SKM-1 (cell line): ENCODE measurements around the gene TBX6.
A peak's percentile ranks its signal among the peaks of the same experiment; 100 is the strongest.

Experiments used
- DNase-seq: peaks from one replicate; lab custom pipeline; 2025; ENCODE audit not compliant: unreplicated experiment; lab: John Stamatoyannopoulos, UW

TBX6 gene

GRCh38 chr16:30087181-30087898 is 4.4 kb downstream of the TBX6 start:
- peak; percentile 28 for DNase-seq

- no peak for DNase-seq
These were observed 5.2 kb downstream of the TBX6 start for GRCh38 chr16:30086291-30087140.

GRCh38 chr16:30085820-30086219 is 5.9 kb downstream of the TBX6 start:
- DNase-seq, result no peak

GRCh38 chr16:30085247-30085646 is 6.5 kb downstream of the TBX6 start:
- DNase-seq, result no peak

GRCh38 chr16:30084816-30085159 is 6.9 kb downstream of the TBX6 start:
- DNase-seq, result no peak

GRCh38 chr16:30084096-30084815 is 7.5 kb downstream of the TBX6 start:
- DNase-seq, result no peak

- DNase-seq, result no peak
These were observed 8.3 kb downstream of the TBX6 start for GRCh38 chr16:30083216-30084055.

GRCh38 chr16:30082545-30083090 is 9.1 kb downstream of the TBX6 start:
- no peak for DNase-seq

- DNase-seq, result no peak
These were observed 12.2 kb downstream of the TBX6 start for GRCh38 chr16:30079480-30079879.

GRCh38 chr16:30078744-30079143 is 13.0 kb downstream of the TBX6 start:
- DNase-seq, result no peak

GRCh38 chr16:30077656-30078055 is 14.1 kb downstream of the TBX6 start:
- DNase-seq, result no peak

- no peak for DNase-seq
These were observed 15.4 kb downstream of the TBX6 start for GRCh38 chr16:30076276-30076791.

- DNase-seq, result peak; percentile 88
These were observed 16.0 kb downstream of the TBX6 start, which contains the start of gene PPP4C for GRCh38 chr16:30075503-30076275. PPP4C (plus strand) TSS chr16:30075994; CDS start chr16:30076378, 384 bp downstream.

- no peak for DNase-seq
These were observed 21.2 kb downstream of the TBX6 start for GRCh38 chr16:30070490-30070889.

- no peak for DNase-seq
These were observed 21.9 kb downstream of the TBX6 start for GRCh38 chr16:30069611-30070462.

- DNase-seq, result no peak
These were observed 22.7 kb downstream of the TBX6 start for GRCh38 chr16:30068750-30069610.

GRCh38 chr16:30068333-30068732 is 23.4 kb downstream of the TBX6 start:
- DNase-seq, result no peak

- no peak for DNase-seq
These were observed 24.2 kb downstream of the TBX6 start for GRCh38 chr16:30067584-30067916.
